ENCODE data around the gene PABPN1L.

PABPN1L gene

DNA sequence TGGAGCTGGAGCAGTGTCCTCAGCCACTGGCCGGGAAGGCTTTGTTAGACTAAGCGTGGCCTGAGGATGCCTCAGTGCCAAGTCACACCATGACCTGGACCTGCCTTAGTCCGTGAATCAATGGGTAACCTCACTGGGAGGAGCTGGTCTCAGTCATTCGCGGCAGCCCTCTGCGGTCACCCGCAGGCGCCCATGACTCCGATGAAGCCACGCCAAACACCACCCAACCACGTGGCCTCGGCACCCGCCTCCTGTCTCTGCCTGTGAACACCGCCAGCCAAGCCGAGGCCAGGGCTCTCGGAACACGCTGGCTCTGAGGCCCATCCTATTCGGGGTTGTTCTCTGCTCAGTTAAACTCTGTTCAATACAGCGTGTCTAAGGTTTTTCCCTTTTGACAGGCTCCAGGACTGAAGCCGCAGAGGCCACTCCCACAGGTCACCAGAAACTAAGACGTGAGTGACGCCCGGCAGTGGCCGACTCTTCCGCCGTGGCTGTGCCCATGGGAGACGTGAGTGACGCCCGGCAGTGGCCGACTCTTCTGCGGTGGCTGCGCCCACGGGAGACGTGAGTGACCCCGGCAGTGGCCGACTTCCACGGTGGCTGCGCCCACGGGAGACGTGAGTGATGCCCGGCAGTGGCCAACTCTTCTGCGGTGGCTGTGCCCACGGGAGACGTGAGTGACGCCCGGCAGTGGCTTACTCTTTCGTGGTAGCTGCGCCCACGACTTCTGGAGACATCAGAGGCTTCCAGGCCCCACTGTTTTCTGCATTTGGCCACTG is 16.8 kb upstream of the PABPN1L start:
- DNase-seq, result no peak

DNA sequence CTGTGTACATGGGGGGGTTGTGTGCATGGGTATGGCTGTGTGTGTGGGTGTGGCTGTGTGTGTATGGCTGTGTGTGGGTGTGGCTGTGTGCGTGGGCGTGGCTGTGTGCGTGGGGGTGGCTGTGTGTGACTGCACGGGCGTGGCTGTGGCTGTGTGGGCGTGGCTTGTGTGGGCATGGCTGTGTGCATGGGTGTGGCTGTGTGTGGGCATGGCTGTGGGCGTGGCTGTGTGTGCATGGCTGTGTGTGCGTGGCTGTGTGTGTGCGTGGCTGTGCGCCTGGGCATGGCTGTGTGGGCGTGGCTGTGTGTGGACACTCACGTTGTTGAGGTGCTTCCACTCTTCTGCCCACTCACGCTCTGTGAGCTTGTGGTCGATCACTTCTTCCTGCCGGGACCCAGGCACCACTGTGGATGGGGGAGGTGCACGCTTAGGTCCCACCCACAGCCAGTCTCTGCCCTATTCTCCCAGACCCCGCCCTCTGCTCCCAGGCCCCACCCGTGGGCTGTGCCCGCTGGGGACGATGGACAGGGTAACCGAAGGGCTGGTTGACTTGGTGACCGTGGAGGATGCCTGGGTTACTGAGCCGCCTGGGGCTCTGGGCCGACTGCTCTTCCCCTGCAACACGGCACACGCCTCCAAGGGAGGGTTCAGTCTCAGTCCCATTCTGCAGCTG is 16.0 kb upstream of the PABPN1L start:
- no peak for DNase-seq

DNA sequence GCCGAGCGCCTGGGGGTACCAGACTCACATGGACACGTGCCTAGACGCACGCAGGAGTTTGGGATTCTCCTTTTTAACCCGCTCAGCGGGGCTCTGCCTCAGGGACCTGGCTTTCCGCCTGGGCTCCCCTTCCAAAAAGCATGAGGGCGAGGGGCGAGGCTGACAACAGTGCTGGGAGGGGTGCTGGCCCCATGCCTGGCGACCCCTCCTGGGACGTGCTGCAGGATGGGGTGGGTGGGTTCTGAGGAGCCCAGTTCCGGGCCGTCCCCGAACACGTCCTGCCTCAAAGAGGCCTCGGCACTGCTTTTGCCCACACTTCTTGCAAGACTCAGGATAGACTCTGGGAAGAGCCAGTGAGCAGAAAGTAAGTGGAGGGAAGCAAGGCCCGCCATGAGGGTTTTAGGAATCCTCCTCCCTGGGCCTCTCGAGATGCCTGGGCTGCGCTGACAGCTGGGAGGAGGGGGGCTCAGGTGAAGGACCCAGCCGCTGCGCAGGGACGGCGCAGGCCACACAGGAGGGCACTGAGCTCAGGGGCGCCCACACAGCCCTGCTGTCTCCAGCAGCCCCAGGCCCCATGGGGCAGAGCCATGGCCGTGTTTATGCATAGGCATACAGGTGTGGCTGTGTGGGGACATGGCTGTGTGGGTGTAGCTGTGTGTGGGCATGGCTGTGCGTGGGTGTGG is 15.4 kb upstream of the PABPN1L start:
- DNase-seq, result no peak

DNA sequence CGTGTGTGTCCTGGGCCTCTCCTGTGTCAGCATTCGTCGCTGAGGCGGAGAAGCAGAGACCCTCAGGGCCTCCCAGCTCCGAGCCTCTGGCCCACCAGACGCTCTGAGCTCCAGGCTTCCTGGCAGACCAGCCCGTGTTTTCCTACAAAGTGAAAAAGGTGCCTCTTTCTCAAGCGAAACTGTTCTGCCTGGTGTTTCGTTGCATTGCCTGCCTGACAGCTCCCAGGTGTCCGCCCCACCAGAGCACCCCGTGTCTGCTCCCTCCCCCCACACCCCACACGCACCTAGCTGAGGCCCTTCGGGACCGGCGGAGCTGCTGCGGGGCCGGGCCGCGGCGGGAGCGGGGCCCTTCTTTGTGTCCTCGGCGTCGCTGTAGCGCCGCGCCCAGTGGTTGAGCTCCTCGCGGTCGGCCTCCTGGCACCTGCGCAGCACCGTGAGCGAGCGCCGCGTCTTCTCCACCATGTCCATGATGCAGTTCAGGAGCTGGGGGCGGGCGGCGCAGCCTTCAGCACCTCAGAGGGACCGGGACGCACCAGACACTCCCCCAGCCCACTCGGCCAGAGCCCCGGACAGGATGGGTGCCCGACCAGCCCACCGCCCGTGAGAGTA is 14.7 kb upstream of the PABPN1L start:
- no peak for DNase-seq

DNA sequence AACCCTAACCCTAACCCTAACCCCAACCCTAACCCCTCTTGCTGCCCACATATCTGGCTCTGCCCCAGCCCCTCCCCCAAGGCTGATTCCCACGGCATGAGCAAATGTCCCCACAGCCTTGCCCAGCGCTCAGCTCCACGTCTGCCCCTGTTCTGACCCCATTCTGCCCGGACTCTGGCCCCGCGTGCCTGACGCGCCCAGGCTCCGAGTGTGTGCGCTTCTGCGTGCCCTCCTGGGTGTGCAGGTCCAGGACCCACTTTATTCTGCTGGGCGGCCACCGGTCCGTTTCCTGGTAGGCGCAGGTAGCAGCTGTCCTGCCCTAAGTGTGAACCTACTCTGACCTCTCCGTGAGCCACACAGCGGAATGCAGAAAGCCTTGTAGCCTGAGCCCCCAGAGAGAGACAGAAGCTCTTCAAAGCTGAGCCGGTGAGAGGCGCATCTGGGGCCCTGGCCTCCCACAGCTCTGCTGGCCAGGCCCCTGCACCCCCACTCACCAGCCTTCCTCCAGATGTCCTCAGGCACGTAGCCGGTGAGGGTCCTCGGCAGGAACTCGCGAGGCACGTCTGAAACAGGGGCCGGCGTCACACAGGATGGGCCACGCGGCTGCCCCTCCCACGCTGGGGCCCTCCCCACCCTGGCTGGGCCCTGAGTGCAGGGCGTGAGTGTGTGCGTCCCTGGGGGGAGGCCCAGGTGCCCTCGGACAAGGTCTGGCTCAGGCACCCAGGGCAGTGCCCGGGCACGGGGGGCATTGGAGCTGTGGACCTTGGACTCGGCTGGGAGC is 14.0 kb upstream of the PABPN1L start:
- no peak for DNase-seq

DNA sequence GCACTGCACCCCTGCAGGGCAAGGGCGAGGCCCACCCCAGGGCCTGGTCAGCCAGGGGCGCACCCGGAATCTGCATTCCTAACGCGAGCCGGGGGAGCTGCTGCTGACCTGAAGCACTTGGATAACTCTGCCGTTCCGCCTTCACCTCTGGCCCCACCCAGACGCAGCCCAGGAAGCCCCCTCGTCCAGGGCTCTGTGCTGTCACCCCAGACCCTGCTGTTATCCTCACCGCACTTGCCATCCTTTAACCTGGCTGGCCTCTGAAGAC is 13.3 kb upstream of the PABPN1L start:
- DNase-seq, result no peak

DNA sequence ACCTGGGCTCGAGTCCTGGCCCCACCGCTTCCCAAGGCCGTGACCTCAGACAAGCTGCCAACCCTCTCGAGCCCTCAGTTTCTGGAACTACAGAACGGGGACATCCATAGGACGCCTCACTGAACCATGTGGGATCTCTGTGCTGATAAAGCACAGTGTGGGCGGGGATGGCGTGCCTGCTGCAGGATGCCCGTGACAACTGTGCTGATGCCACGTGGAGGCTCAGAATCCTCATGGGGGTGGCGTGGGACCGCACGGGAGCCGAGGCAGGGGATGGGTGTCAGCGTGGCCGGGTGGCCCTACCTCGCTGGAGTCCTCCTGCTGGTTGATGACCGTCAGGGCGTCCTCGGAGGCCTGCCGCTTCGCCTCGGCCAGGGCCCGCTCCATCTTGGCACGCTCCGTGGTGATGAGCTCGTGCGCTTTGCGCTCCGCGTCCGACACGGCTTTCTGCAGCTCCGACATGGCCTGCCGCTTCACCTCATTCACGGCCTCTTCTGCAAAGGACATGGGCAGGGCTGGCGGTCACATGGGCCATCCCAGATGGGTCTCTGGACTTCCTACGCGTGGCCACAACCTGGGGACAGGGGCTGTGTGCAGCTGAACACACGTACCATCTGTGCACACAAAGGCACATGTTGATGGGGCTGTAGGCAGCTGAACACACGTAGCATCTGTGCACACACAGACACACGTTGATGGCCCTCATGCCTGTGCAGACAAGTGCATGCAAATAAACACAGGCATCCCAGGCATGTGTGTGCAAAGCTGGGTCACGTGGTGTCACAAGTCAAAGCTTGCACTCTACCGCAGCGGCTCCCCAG is 12.7 kb upstream of the PABPN1L start:
- DNase-seq, result no peak

DNA sequence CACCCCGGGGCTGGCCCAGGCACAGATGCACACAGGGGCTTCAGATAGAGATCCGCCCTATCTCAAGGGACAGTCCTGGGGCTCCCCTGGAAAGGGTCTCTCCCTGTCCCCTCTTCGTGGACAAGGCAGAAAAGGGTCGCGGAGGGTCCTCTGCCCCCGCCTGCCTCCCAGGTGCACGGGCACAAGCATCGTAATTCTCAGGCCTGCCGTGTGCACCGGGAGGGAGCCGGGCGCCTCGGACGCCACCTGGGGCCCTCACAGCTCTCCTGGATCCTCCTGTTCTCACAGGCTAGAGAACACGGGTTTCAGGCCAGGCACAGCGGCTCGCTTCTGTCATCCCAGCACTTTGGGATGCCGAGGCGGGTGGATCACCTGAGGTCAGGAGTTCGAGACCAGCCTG is 11.9 kb upstream of the PABPN1L start:
- no peak for DNase-seq

DNA sequence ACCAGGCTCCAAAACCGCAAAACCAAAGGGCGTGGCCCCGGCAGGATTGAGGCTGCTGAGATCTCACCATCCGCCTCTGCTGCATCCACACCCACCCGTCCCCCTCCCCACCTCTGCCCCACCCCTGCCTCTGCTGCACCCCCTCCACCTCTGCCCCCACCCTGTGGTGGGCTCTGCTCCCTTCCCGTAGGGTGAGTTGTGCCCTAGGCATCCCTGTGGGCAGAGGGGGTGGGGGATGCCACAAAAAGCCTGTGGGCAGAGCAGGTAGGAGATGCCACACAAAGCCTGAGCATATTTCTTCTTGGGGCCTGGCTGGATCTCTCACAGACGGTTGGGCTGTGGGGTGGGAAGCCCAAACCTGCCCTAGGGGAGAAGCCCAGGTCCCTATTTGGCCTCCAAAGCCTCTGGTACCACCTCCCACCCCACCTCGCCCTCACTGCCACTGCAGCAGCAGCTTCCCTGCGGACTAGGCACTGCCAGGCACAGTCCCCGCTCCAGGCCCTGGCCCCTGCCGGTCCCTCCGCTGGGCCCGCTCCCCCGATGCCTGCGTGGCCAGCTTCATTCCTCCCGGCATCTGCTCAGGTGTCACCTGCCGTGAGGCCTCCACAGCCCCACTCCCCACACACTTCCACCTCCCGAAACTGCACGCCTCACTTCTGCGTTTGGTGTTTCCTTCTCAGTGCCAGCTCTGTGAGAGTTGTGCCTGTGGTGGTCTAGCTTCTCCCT is 11.3 kb upstream of the PABPN1L start:
- DNase-seq, result no peak

DNA sequence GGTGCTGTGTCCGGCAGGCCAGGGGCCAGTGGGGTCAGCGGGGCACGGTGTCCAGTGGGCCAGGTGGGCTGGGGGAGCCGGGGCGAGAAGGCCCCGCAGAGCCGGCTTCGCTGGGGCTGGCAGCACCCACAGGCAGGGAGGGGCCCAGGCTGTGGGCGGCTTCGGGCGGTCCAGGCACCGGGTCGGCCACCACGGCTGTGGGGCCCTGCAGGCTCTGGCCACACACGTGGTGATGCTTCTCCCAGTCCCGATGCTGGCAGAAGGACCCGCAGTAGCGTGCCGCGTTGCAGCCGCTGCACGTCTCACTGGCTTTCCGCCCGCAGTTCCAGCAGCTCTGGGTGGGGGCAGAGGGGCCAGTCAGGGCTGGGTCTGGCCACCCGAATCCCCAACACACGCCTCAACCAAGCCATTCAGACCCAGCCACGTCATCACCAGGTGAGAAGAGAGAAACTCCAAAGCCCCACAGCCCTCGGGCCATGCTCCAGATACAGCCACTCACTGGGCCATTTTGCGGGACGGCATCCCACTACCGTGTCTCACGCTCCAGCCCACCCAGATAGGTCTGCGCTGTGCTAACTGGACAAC is 10.6 kb upstream of the PABPN1L start:
- no peak for DNase-seq

DNA sequence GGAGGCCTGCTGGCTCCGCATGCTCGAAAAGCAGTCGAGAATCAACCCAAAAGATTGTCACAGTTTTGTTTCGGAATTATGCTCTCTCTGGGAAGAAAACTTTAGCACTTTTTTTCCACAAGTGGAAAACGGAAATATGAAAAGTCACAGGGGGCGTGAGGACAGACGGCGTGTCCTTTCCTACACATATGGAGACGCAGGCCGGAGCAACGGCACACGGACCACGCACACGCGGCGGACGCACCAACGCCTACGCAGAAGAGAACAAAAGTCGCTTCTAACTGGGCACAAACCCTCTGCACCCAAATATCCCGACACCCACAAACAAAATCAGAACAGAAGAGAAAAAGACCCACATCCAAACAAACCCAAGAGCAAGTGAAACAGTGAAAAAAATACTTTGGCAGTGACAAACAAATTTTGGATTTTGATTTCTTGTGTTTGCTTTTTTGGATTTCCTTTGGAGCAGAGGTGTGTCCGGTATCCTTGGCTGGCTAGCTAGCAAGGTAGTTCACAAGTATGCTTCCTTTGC is 9.3 kb upstream of the PABPN1L start:
- DNase-seq, result no peak

DNA sequence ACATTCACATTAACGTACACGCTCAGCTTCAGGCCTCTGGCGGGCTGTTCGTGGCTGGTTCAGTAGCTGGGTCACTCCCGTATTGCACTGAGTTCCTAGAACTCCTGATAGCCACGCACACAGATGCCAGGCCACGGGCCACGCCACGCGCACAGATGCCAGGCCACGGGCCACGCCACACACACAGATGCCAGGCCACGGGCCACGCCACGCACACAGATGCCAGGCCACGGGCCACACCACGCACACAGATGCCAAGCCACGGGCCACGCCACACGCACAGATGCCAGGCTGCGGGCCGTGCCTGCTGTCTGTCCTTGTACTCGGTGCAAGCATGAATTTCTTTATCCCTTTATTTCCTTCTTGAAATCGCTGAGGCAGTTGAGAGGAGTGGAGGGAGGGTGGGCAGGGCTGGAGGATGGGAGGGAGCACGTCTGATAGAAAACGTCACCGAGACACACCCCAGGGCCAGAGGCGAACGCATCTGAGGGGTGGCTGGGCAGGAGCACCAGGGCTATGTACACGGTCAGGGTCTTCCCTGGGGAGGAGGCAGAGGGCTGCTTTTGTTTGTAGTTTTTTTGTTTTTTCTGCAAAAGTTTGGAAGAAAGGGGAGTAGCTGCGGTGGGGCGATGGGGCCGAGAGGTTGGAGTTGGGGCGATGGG is 8.6 kb upstream of the PABPN1L start:
- DNase-seq, result no peak

DNA sequence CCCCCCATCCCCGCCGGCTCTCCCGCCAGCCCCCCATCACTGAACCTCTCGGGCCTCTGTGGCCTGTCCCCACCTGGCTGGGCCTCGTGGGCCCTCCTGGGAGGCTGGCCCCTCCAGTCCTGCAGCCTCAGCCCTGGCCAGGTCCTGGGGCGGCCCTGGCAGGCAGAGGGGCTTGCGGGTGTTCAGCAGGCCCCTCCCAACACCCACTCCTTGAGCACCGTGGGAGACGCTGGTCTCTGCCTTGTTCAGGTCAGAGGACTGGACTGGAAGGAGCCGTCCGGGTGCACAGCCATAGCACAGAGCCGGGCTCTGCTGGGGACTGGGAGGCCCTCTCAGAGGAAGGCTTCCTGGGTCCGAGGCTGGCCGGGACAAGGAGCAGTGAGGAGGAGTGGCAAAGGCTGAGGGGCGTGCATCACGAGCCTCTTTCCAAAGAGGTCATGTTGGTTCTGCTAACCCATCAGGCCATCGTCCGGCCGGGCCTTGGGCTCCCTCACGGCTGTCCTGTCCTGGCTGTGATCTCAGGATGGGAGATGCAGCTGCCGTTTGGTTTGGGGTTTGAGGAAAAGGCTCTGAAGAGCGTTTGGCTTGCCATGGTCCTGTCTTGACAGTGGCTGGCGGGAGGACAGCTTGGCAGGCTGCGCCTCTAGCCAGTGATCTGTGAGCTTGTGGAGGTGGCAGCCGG is 6.3 kb upstream of the PABPN1L start:
- no peak for DNase-seq

DNA sequence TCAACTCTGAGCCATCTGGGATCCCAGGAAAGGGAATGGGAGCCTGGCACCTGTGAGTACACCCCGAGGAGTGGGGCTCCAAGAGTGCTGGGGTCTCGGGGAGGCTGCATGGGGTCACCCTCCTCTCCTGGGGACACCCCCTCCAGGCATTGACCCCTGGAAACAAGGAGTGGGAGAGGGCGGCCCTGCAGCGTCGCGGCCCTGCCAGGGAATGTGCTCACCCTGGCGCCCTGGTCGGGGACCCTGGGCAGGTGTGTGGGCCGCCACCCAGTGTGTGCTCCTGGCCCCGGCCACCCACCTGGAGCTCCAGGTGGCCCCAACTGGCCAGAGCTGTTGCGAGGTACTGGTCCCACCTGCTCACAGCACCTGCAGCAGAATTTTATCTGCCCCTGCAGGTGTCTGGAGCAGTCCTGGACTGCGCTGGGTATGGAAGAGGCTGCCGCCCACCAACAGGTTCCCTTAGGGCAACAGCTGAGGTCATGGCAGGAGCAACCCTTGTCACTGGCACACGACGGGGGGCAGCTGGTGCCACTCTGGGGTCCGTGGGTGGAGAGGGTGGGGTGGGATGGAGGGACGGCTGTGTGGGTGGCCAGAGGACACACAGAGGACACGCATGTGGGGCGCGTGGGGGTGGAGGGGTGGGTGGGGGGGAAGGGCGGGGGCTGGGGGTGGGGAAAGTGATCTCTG is 5.4 kb upstream of the PABPN1L start:
- no peak for DNase-seq

DNA sequence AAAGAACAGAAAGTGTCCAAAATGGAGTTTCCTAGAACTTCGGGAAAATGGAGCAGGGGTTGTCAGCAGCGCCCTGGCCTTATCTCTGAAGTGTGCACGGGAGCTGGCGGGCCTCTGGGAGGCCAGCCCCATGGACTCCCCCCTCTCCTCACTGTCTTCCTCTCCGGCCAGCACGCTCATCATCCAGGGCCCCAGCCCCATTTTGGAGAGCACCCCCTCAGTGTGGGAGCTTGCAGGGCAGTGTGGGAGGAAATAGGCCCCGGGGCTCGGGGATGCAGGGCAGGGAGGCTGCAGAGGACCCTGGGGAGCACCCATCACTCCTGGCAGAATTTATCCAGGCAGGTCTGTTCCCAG is 4.9 kb upstream of the PABPN1L start:
- DNase-seq, result no peak

DNA sequence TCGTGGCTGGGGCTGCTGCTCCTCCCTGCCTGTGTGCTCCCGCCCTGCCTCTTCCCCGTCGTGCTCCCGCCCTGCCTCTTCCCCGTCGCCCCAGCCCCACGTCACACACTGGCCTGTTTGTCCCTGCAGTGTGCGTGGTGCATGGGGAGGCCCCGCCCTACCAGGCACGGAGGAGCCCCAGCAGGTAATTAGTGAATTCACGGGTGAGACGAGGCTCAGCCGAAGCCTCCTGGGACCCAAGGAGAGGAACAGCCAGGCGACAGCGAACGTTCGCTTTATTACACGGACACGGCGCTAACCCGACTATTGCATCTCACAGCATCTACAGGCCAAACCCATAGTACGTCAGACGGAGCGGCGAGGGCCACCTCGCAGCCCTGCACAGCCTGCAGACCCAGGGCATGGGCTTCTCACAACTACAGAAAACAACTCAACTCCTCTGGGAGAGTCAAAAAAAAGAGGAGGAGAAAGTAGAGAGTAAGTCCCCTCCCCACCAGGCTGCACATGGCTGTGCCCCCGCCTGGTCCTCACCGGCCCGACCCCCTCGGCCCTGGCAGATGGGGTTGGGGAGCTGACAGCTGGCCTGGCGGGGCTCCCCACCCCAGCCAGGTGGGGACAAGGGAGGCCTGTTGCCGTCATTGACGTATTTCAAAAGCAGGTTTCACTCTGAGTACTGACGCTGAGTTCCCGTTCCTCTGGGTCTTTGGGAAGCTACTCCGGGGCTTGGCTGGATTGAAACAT is 4.3 kb upstream of the PABPN1L start:
- peak; percentile 31 to 40 (median 36) for DNase-seq

DNA sequence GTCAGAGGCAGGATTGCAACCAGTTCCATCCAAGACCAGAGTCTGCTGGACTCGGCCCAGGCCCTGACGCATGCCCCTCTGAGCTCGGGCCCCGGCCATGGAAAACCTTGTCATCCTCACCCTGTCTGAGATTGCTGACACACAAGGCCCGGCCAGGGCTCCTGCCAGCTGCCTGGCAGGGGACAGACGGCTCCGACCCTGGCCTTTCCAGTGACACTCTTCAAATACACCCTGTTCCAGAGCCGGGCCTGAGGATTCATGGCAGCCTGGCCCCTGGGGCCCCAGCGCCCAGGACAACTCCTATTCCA is 3.2 kb upstream of the PABPN1L start:
- DNase-seq, result no peak

DNA sequence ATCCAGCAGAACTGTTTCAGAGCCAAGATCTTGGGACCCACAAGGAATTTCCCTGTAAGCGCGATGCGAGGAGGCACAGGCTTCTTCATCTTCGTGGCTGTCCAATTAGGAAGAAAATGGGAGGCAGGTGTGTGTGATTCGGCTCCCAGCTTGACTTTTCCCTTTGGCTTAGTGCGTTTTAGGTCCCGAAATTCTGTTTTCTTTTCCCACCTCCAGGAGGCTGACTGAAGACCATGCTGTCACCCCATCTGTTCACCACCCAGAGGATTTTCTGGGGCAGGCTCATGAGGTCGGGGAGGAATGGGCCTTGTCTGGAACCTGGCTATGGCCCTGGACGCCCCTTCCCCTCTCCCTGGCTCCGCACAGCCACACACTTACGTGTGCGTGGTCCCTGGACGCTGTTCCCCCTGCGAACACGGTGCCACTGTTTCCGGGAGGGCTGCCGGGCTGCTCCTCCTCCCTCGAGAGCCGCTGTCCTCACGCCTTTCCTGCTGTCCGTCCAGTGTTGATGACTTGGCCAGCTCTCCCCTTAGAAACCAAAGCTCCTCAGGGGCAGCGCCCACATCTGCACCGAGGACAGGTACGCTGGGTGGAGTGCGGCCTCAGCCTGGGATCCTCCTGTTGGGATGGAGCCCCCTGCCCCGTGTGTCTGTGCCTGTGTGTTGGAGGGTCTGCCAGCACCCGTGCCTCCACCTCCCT is 2.7 kb upstream of the PABPN1L start:
- no peak for DNase-seq

Measured in suppressor macrophage treated with lipopolysaccharide for 1 hour (primary cell).